ENCODE data around the gene FAM120B. TPM values are rescaled to one million over a fixed set of nuclear protein-coding genes. Genes with fewer than 3 reads are reported as not detected.

Gene FAM120B
- polyA plus RNA-seq, 1 donor from 2014 or later: 17.9 TPM

DNA sequence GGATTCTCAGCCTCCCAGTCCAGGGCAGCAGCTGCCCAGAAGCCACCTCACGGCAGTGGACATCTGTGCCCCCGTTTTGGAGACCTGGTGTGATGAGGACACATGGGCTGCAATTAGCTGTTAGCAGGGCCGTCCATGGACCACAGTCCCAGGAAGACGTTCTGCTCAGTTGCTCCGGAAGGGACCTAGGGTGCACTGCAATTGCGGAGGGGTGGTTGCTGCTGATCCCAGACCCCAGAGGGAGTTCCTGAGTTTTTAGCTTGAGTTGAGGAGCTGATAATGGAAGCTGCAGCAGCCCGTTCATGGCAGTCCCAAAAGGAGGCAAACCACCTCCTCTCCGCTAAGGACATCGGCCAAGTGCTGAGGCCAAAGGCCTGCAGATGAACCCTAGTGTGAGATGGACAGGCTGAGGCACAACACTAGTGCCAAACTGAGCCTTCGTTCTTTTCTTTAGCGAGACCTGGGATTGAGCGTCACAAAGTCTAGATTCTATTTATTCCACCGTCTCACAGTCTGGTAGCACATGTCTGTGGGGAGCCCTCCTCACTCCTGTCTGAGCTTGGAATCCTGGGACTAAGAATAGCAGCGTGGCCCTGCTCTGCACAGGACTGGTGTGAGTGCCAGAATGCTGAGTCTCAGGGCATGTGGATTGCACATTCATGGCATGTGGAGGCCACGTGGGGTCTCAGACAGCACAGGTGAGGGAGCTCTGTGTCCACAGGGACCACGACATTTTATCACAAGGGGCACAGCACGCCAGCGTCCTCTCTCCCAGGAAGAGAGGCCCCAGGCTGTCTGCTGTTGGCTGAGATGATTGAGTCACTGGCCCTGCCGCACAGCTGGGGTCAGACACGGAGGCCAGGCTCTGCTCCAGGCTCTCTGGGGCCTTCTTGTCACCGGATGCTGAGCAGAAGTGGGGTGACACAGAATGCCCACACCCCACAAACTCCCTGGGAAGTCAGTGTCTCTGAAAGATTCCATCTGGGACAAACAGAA is 133.1 kb downstream of the FAM120B start:
- Histone ChIP-seq H3K9ac (ENCODE audit: low read length) (no peak overlapping the region), H3K9me3 (ENCODE audit: low read length) (peaks cover 5% of the 10 kb centered on the region), H3K27me3 (ENCODE audit: insufficient read depth, low read depth, low read length) (no peaks in the 10 kb centered on the region), H2AFZ (ENCODE audit: low read depth, low read length) (no peak overlapping the region), H3F3A (ENCODE audit: insufficient read depth, low read length, poor library complexity, severe bottlenecking) (no peaks in the 10 kb centered on the region), H3K4me2 (ENCODE audit: low read length) (no peak overlapping the region), H3K27ac (ENCODE audit: low read length) (no peak overlapping the region), H3K79me2 (replicated peaks; ENCODE audit: insufficient read depth, low read length) (no peaks in the 10 kb centered on the region), H4K20me1 (ENCODE audit: insufficient read depth) (no peaks in the 10 kb centered on the region), H3K9me2 (ENCODE audit: insufficient read depth, low read length) (no peaks in the 10 kb centered on the region), H3K4me3 (ENCODE audit: low read length) (no peak overlapping the region), H3K36me3 (ENCODE audit: insufficient read depth, low read length) (no peaks in the 10 kb centered on the region)
- no peak for TF ChIP-seq POLR2AphosphoS5 (IDR thresholded peaks at IDR 0.05)
- no peak for TF ChIP-seq TAF1 (IDR thresholded peaks at IDR 0.05; ENCODE audit: low read depth)
- no peak for TF ChIP-seq EP300 (conservative IDR thresholded peaks at IDR 0.05; ENCODE audit: poor library complexity, severe bottlenecking)
- TF ChIP-seq, protein P1, sequence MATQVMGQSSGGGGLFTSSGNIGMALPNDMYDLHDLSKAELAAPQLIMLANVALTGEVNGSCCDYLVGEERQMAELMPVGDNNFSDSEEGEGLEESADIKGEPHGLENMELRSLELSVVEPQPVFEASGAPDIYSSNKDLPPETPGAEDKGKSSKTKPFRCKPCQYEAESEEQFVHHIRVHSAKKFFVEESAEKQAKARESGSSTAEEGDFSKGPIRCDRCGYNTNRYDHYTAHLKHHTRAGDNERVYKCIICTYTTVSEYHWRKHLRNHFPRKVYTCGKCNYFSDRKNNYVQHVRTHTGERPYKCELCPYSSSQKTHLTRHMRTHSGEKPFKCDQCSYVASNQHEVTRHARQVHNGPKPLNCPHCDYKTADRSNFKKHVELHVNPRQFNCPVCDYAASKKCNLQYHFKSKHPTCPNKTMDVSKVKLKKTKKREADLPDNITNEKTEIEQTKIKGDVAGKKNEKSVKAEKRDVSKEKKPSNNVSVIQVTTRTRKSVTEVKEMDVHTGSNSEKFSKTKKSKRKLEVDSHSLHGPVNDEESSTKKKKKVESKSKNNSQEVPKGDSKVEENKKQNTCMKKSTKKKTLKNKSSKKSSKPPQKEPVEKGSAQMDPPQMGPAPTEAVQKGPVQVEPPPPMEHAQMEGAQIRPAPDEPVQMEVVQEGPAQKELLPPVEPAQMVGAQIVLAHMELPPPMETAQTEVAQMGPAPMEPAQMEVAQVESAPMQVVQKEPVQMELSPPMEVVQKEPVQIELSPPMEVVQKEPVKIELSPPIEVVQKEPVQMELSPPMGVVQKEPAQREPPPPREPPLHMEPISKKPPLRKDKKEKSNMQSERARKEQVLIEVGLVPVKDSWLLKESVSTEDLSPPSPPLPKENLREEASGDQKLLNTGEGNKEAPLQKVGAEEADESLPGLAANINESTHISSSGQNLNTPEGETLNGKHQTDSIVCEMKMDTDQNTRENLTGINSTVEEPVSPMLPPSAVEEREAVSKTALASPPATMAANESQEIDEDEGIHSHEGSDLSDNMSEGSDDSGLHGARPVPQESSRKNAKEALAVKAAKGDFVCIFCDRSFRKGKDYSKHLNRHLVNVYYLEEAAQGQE (IDR thresholded peaks at IDR 0.05; ENCODE audit: borderline replicate concordance): no peak
- TF ChIP-seq RAD21 (conservative IDR thresholded peaks at IDR 0.05): no peak
- TF ChIP-seq EZH2 (IDR thresholded peaks at IDR 0.05; ENCODE audit: borderline replicate concordance, insufficient read depth, low read length, poor library complexity, severe bottlenecking): no peak
- TF ChIP-seq, protein P2, sequence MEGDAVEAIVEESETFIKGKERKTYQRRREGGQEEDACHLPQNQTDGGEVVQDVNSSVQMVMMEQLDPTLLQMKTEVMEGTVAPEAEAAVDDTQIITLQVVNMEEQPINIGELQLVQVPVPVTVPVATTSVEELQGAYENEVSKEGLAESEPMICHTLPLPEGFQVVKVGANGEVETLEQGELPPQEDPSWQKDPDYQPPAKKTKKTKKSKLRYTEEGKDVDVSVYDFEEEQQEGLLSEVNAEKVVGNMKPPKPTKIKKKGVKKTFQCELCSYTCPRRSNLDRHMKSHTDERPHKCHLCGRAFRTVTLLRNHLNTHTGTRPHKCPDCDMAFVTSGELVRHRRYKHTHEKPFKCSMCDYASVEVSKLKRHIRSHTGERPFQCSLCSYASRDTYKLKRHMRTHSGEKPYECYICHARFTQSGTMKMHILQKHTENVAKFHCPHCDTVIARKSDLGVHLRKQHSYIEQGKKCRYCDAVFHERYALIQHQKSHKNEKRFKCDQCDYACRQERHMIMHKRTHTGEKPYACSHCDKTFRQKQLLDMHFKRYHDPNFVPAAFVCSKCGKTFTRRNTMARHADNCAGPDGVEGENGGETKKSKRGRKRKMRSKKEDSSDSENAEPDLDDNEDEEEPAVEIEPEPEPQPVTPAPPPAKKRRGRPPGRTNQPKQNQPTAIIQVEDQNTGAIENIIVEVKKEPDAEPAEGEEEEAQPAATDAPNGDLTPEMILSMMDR (IDR thresholded peaks at IDR 0.05; ENCODE audit: poor library complexity, severe bottlenecking): no peak
- TF ChIP-seq SMC3 (conservative IDR thresholded peaks at IDR 0.05; ENCODE audit: poor library complexity): no peak
- no peak for TF ChIP-seq MXI1 (conservative IDR thresholded peaks at IDR 0.05; ENCODE audit: poor library complexity, severe bottlenecking)

DNA sequence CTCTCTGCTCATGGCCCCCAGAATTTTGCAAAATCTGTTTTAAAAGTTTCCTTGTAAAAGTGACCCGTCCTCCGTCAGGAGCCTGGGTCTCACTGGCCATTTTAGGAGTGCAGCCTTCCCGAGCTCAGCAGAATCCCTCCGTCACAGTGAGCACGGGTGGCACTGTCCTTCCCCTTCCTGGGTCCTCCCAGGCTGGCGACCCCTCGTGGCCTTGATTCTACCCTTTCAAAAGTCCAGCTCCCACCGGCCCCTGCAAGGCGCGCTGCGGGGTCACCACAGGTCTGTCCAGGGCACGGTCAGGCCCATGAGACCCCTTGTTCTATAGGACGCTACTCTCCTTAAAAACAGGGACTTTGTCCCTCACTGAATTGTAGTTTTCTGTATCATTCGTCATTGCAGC is 133.9 kb downstream of the FAM120B start:
- no peak overlapping the region for H3K4me2 ChIP-seq (ENCODE audit: low read length)
- H3K27me3 ChIP-seq (ENCODE audit: insufficient read depth, low read depth, low read length): no peaks in the 10 kb centered on the region
- peaks cover 5% of the 10 kb centered on the region for H3K9me3 ChIP-seq (ENCODE audit: low read length)
- no peaks in the 10 kb centered on the region for H3K79me2 ChIP-seq (replicated peaks; ENCODE audit: insufficient read depth, low read length)
- H3K9me2 ChIP-seq (ENCODE audit: insufficient read depth, low read length): no peaks in the 10 kb centered on the region
- H3K4me3 ChIP-seq (ENCODE audit: low read length): no peak overlapping the region
- no peak overlapping the region for H3K9ac ChIP-seq (ENCODE audit: low read length)
- no peaks in the 10 kb centered on the region for H3K36me3 ChIP-seq (ENCODE audit: insufficient read depth, low read length)
- H4K20me1 ChIP-seq (ENCODE audit: insufficient read depth): no peaks in the 10 kb centered on the region
- TF ChIP-seq, protein P1 (IDR thresholded peaks at IDR 0.05; ENCODE audit: borderline replicate concordance): no peak
- TF ChIP-seq TAF1 (IDR thresholded peaks at IDR 0.05; ENCODE audit: low read depth) (no peak), MXI1 (conservative IDR thresholded peaks at IDR 0.05; ENCODE audit: poor library complexity, severe bottlenecking) (no peak), POLR2AphosphoS5 (IDR thresholded peaks at IDR 0.05) (no peak), RAD21 (conservative IDR thresholded peaks at IDR 0.05) (no peak), SMC3 (conservative IDR thresholded peaks at IDR 0.05; ENCODE audit: poor library complexity) (no peak), EZH2 (IDR thresholded peaks at IDR 0.05; ENCODE audit: borderline replicate concordance, insufficient read depth, low read length, poor library complexity, severe bottlenecking) (no peak), EP300 (conservative IDR thresholded peaks at IDR 0.05; ENCODE audit: poor library complexity, severe bottlenecking) (no peak)
- TF ChIP-seq, protein P2 (IDR thresholded peaks at IDR 0.05; ENCODE audit: poor library complexity, severe bottlenecking): no peak
- H2AFZ ChIP-seq (ENCODE audit: low read depth, low read length): no peak overlapping the region
- no peaks in the 10 kb centered on the region for H3F3A ChIP-seq (ENCODE audit: insufficient read depth, low read length, poor library complexity, severe bottlenecking)
- H3K27ac ChIP-seq (ENCODE audit: low read length): no peak overlapping the region
